A549 (cell line): ENCODE data around the gene RAVER1. TPM values are rescaled to one million over a fixed set of nuclear protein-coding genes. Genes with fewer than 3 reads are reported as not detected.
A peak's percentile ranks its signal among the peaks of the same experiment; 100 is the strongest.

Experiments
- ATAC-seq, 2 experiments: fragments of 200-7000 bp in 1 of 2; fragments of >200 bp in 1 of 2; cut with Nextera tagmentation in 1 of 2; cut with Tn5 transposase in 1 of 2; 3 replicates each; pipeline versions ENCODE4 v1.8.0 to v1.9.1; 2018 to 2020; ENCODE audit warnings: mild to moderate bottlenecking in 1 of 2, moderate library complexity in 1 of 2
- CTCF ChIA-PET: fragments of 300-600 bp; sonication (Branson Sonifier 250); formaldehyde crosslinking; extraction: SDS; loops from one replicate; lab custom pipeline; 2021; ENCODE audit warnings: antibody characterized with exemption, inconsistent platforms; lab: Yijun Ruan, JAX
- POLR2A ChIA-PET: fragments of 350-600 bp; formaldehyde crosslinking; extraction: SDS; loops from one replicate; lab custom pipeline; 2021; ENCODE audit warnings: antibody characterized with exemption, inconsistent platforms; lab: Yijun Ruan, JAX
- DNase-seq, 2 experiments: peaks; one replicate each; pipeline versions ENCODE4 v3.0.0 to v3.0.0-alpha.2; 2011 to 2016; ENCODE audit warnings: low read depth in 1 of 2, low spot score in 1 of 2
- FAIRE-seq: peaks from 2 replicates; lab custom pipeline; 2011; peaks lifted over from hg19 to GRCh38; lab: Jason Lieb, UNC
- H3K27ac ChIP-seq, 2 experiments: fragments of >200 bp; sonication (Bioruptor Twin); formaldehyde crosslinking; 3 replicates each; pipeline ENCODE4 v1.5.1; 2016 to 2017
- H3K4me1 ChIP-seq: fragments of >200 bp; sonication (Bioruptor Twin); formaldehyde crosslinking; 3 replicates; pipeline ENCODE4 v1.6.1; 2016
- H3K4me2 ChIP-seq: fragments of >200 bp; sonication (Bioruptor Twin); formaldehyde crosslinking; 3 replicates; pipeline ENCODE4 v1.6.1; 2016
- H3K4me3 ChIP-seq: fragments of >200 bp; sonication (Bioruptor Twin); formaldehyde crosslinking; 3 replicates; pipeline ENCODE4 v1.5.1; 2016
- H3K9me3 ChIP-seq: fragments of >200 bp; sonication (Bioruptor Twin); formaldehyde crosslinking; 3 replicates; pipeline ENCODE4 v1.6.1; 2016
- BHLHE40 ChIP-seq: IDR thresholded peaks from 2 replicates; pipeline ENCODE4 v1.6.1; 2012; ENCODE audit warnings: low read depth, low read length, inconsistent platforms
- EHF ChIP-seq: fragments of 250-450 bp; sonication (Bioruptor Pico); IDR thresholded peaks from 2 replicates; pipeline ENCODE4 v1.5.0; 2020; ENCODE audit warnings: mild to moderate bottlenecking
- GATA3 ChIP-seq: IDR thresholded peaks from 2 replicates; pipeline ENCODE4 v1.6.1; 2012; ENCODE audit warnings: borderline replicate concordance
- KDM1A ChIP-seq: fragments of 200-600 bp; sonication (generic); IDR thresholded peaks from 2 replicates; pipeline ENCODE4 v1.6.1; 2016; ENCODE audit warnings: low read depth, mild to moderate bottlenecking
- MAFK ChIP-seq: fragments of 450-650 bp; IDR thresholded peaks from 2 replicates; pipeline ENCODE4 v1.6.1; 2014; ENCODE audit not compliant: partially characterized antibody
- MAZ ChIP-seq: fragments of 150-350 bp; IDR thresholded peaks from 2 replicates; pipeline ENCODE4 v1.6.1; 2014; ENCODE audit warnings: antibody characterized with exemption, low read depth, low read length, borderline replicate concordance
- NR3C1 ChIP-seq: fragments of >200 bp; sonication (Bioruptor Twin); formaldehyde crosslinking; IDR thresholded peaks from 3 replicates; pipeline ENCODE4 v1.6.1; 2017
- RAD21 ChIP-seq, 2 experiments: fragments of >200 bp in 1 of 2; sonication (Bioruptor Twin) in 1 of 2; formaldehyde crosslinking in 1 of 2; IDR thresholded peaks in 1 of 2; conservative IDR thresholded peaks in 1 of 2; 2 replicates in 1 of 2; 3 replicates in 1 of 2; pipeline ENCODE4 v1.6.1; 2012 to 2018; ENCODE audit warnings: inconsistent platforms in 1 of 2
- TP53 ChIP-seq: fragments of 250-450 bp; sonication (Bioruptor Pico); IDR thresholded peaks from 2 replicates; pipeline ENCODE4 v1.5.0; 2021; ENCODE audit warnings: mild to moderate bottlenecking, moderate library complexity
- ZC3H11A ChIP-seq: fragments of 450-650 bp; IDR thresholded peaks from 2 replicates; pipeline ENCODE4 v1.6.1; 2014; ENCODE audit warnings: antibody characterized with exemption, mild to moderate bottlenecking
- ZFP36 ChIP-seq: fragments of 450-650 bp; IDR thresholded peaks from 2 replicates; pipeline ENCODE4 v1.6.1; 2014; ENCODE audit warnings: borderline replicate concordance; ENCODE audit not compliant: partially characterized antibody
- WGBS: methylation state at CpG from one replicate; pipeline ENCODE4 v1.1.6; 2017; ENCODE audit errors: missing lambda C conversion rate; 5-methylcytosine and 5-hydroxymethylcytosine counted together
- polyA plus RNA-seq, 4 experiments: library from polyadenylated mRNA; depleted of rRNA in 3 of 4; stranded (reverse); fragments of >200 nt; fragmentation: RNase III in 1 of 4; extraction: RNeasy Plus Mini Kit Qiagen cat#74134 plus additional on column Dnase treatment in 1 of 4; gene quantifications; 2 replicates in 3 of 4; 3 replicates in 1 of 4; pipeline ENCODE4 v1.2.3, GENCODE V29; 2011 to 2017

Gene RAVER1
- polyA plus RNA-seq, 2 of the 4 experiments (the other 2 are of a cell fraction): 1.8 to 22.1 TPM

DNA sequence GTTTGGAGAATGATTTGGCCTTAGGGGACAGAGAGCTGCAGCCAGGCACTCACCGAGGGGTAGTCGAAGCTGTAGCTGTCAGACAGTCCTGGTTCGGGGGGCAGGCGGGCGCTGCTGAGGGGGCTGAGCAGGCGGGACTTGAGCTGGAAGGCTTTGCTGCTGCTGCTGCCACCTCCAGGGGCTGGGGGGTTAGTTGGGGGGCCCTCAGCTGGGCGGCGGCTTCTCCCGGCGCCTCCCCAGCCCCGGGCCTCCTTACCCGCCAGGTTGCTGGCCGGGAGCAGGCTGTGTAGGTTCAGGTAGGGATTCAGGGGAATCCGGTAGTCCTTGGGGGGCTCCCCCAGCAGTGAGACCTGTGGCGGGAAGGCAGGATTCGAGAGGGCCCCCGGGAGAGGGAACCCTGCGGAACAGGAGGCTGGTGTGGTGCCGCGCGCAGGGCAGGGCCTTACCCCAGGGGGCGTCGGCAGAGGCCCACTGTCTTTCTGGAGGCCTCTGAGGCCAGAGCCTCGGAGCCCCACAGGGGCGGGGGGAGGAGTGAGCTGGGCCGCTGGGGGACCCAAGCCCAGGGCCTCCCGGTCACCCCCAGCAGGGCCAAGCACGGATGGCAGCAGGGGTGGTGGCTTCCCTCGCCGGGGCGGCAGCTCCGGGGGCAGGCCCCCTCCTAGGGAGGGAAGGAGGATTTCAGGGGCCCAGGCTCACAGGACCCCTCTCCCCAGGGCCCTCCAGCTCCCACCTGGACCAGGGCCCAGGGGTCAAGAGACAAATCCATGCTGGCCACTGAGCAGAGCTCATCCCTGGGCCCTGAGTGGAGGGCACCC is 12.5 kb downstream of the RAVER1 start:
- no peak overlapping the region for H3K4me3 ChIP-seq
- ChIA-PET CTCF (interaction anchor here (0.8 to 1.6 kb wide), 3 partner anchors 27 to 84 kb away, joined by 3 to 4 read pairs (median 3); no protein-coding TSS in a partner anchor), POLR2A (interaction anchor here (0.7 kb wide), 1 partner anchor 14 kb away, joined by 3 read pairs; no protein-coding TSS in a partner anchor)
- FAIRE-seq (no peak), ATAC-seq (0 out of 6 replicates have a peak, but pooled peaks of 1 of the 2 experiments have one; percentile 7), DNase-seq (no peak)
- H3K27ac ChIP-seq: no peak overlapping the region
- no peaks in the 10 kb centered on the region for H3K9me3 ChIP-seq
- TF ChIP-seq EHF: no peak
- TF ChIP-seq RAD21 (conservative IDR thresholded peaks at IDR 0.05 in 1 of 2, IDR thresholded peaks at IDR 0.05 in 1 of 2): no peak
- peaks cover 8% of the 10 kb centered on the region for H3K4me1 ChIP-seq
- no peak overlapping the region for H3K4me2 ChIP-seq
- 89% methylated on average over 12 of the region's 32 CpGs for WGBS

DNA sequence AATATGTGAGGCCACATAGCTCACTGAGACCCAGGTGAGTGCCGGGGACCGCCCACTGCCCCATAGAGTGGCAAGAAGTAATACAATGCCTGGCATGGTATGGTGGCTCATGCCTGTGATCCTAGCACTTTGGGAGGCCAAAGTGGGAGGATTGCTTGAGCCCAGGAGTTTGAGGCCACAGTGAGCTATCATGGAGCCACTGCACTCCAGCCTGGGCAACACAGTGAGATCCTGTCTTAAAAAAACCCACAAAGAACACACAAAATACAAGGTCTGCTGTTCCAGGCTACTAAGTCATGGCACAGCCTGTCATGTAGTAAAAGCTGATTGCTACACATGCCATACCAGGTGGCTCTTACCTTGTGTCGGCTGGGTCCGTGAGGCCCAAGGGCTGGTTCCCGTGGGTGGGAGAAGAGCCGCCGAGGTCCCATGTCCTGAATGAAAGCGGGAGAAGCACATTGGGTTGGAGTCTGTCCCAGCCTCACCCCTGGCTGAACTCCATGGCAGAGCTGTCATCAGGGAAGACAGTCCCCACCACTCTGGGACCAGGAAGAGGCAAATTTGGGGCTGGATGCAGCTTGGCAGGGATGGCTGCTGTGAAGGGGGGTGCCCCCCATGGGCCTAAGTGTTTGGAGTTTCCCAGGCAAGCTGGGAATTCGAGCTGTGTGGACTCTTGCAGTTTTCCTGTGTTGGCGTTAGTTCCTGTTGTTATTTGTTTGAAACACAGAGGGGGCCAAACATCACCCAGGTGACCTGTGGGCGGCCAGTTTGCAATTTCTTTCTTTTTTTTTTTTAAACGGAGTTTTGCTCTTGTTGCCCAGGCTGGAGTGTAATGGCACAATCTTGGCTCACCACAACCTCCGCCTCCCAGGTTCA is 14.3 kb downstream of the RAVER1 start:
- DNase-seq (no peak), ATAC-seq (no peak)
- ChIA-PET POLR2A (interaction anchor here (0.7 to 1.4 kb wide), 2 partner anchors 13 to 15 kb away, joined by 4 to 6 read pairs; no protein-coding TSS in a partner anchor), CTCF (interaction anchor here (0.6 to 1.4 kb wide), 3 partner anchors 12 to 60 kb away, joined by 3 to 4 read pairs (median 3); no protein-coding TSS in a partner anchor)
- Histone ChIP-seq H3K4me1 (peaks cover 12% of the 10 kb centered on the region), H3K9me3 (no peaks in the 10 kb centered on the region), H3K27ac (no peak overlapping the region)
- 82% methylated on average over 6 of the region's 13 CpGs for WGBS
- TF ChIP-seq NR3C1: no peak
- TF ChIP-seq, all 56 proteins: peak for 0
- no peak for FAIRE-seq
- no peak overlapping the region for H3K4me3 ChIP-seq
- no peak overlapping the region for H3K4me2 ChIP-seq

- ATAC-seq (no peak), FAIRE-seq (no peak), DNase-seq (no peak)
- ChIA-PET CTCF (interaction anchor here (0.5 to 1.4 kb wide), 3 partner anchors 42 to 59 kb away, joined by 3 to 5 read pairs (median 4); no protein-coding TSS in a partner anchor), POLR2A (interaction anchor here (1.0 kb wide), 1 partner anchor 16 kb away, joined by 5 read pairs; no protein-coding TSS in a partner anchor)
- Histone ChIP-seq H3K4me3 (no peak overlapping the region), H3K4me1 (peaks cover 12% of the 10 kb centered on the region), H3K27ac (no peak overlapping the region), H3K9me3 (no peaks in the 10 kb centered on the region), H3K4me2 (no peak overlapping the region)
- TF ChIP-seq BHLHE40 (no peak), EHF (no peak), GATA3 (no peak), TP53 (CRISPR knock-in tag) (no peak), MAFK (no peak), KDM1A (no peak)
- WGBS: 94% methylated on average over 11 of the region's 15 CpGs
These were observed 15.4 kb downstream of the RAVER1 start for GRCh38 chr19:10317857-10318462.

- FAIRE-seq (no peak), ATAC-seq (no peak), DNase-seq (no peak)
- Histone ChIP-seq H3K27ac (no peak overlapping the region), H3K4me2 (no peak overlapping the region), H3K4me1 (peaks cover 12% of the 10 kb centered on the region), H3K4me3 (no peak overlapping the region), H3K9me3 (no peaks in the 10 kb centered on the region)
- CTCF ChIA-PET: interaction anchor here (0.7 to 1.4 kb wide), 3 partner anchors 12 to 72 kb away, joined by 3 to 5 read pairs (median 4); no protein-coding TSS in a partner anchor
- 85% methylated on average over 26 of the region's 29 CpGs for WGBS
- TF ChIP-seq ZFP36 (no peak), KDM1A (no peak), ZC3H11A (no peak), MAZ (no peak)
- POLR2A ChIA-PET: interaction anchor here (1.0 kb wide), 1 partner anchor 16 kb away, joined by 5 read pairs; no protein-coding TSS in a partner anchor
These were observed 16.1 kb downstream of the RAVER1 start for GRCh38 chr19:10317045-10317856.
